Large intestine (tissue), 3 donors: ENCODE results near the gene CAPN11. TPM values are rescaled to one million over a fixed set of nuclear protein-coding genes. Genes with fewer than 3 reads are reported as not detected.

Experiments used
- DNase-seq, 2 donors: peaks; one replicate each; pipeline versions ENCODE4 v3.0.0 to v3.0.0-alpha.2; 2013
- H3K27ac ChIP-seq: one replicate; pipeline ENCODE4 v1.5.1; 2013; ENCODE audit warnings: low read length
- H3K27me3 ChIP-seq: 2 replicates; pipeline ENCODE4 v1.6.1; 2013; ENCODE audit warnings: low read length; ENCODE audit not compliant: control insufficient read depth, insufficient read depth
- H3K36me3 ChIP-seq: 2 replicates; pipeline ENCODE4 v1.6.1; 2013; ENCODE audit warnings: low read length; ENCODE audit not compliant: control insufficient read depth, insufficient read depth
- H3K4me1 ChIP-seq: one replicate; pipeline ENCODE4 v1.6.1; 2013; ENCODE audit warnings: low read length; ENCODE audit not compliant: control insufficient read depth, insufficient read depth
- H3K4me3 ChIP-seq: one replicate; pipeline ENCODE4 v1.5.1; 2013; ENCODE audit warnings: low read length
- H3K9me3 ChIP-seq: one replicate; pipeline ENCODE4 v1.6.1; 2013; ENCODE audit warnings: mild to moderate bottlenecking, low read depth, low read length, moderate library complexity; ENCODE audit not compliant: control insufficient read depth
- WGBS: methylation state at CpG from one replicate; pipeline ENCODE4 v1.1.5; 2013; ENCODE audit warnings: low lambda C conversion rate; ENCODE audit not compliant: insufficient coverage; 5-methylcytosine and 5-hydroxymethylcytosine counted together
- polyA plus RNA-seq: library from polyadenylated mRNA; unstranded; fragments of 120-200 nt; gene quantifications from one replicate; pipeline ENCODE4 v1.2.1, GENCODE V29; 2013

Gene CAPN11
- polyA plus RNA-seq, 1 donor, result 0.03 TPM

- H3K4me1 ChIP-seq, result peaks cover 23% of the 10 kb centered on the region
- no peaks in the 10 kb centered on the region for H3K9me3 ChIP-seq
- no peak overlapping the region for H3K4me3 ChIP-seq
- H3K27ac ChIP-seq, result no peak overlapping the region
- H3K36me3 ChIP-seq, result peaks cover 20% of the 10 kb centered on the region
- WGBS, result no CpG with 5 or more reads among the region's 9 CpGs
- H3K27me3 ChIP-seq, result no peaks in the 10 kb centered on the region
- peak in 1 of 2 donors; percentile 52 for DNase-seq
Measured at GRCh38 chr6:44156494-44157151, 2.0 kb upstream of the CAPN11 start.

GRCh38 chr6:44157152-44157521 lies 1.5 kb upstream of the CAPN11 start:
- H3K27ac ChIP-seq, result no peak overlapping the region
- H3K27me3 ChIP-seq, result no peaks in the 10 kb centered on the region
- peaks cover 20% of the 10 kb centered on the region for H3K36me3 ChIP-seq
- no peaks in the 10 kb centered on the region for H3K9me3 ChIP-seq
- peaks cover 23% of the 10 kb centered on the region for H3K4me1 ChIP-seq
- no CpG with 5 or more reads among the region's 11 CpGs for WGBS
- H3K4me3 ChIP-seq, result no peak overlapping the region
- DNase-seq, result no peak

- no peaks in the 10 kb centered on the region for H3K4me1 ChIP-seq
- H3K4me3 ChIP-seq, result no peak overlapping the region
- DNase-seq, result no peak
- no CpG with 5 or more reads among the region's 8 CpGs for WGBS
- no peaks in the 10 kb centered on the region for H3K9me3 ChIP-seq
- no peak overlapping the region for H3K27ac ChIP-seq
- no peaks in the 10 kb centered on the region for H3K36me3 ChIP-seq
- no peaks in the 10 kb centered on the region for H3K27me3 ChIP-seq
Measured at GRCh38 chr6:44161997-44162338, 3.3 kb downstream of the CAPN11 start.

DNA sequence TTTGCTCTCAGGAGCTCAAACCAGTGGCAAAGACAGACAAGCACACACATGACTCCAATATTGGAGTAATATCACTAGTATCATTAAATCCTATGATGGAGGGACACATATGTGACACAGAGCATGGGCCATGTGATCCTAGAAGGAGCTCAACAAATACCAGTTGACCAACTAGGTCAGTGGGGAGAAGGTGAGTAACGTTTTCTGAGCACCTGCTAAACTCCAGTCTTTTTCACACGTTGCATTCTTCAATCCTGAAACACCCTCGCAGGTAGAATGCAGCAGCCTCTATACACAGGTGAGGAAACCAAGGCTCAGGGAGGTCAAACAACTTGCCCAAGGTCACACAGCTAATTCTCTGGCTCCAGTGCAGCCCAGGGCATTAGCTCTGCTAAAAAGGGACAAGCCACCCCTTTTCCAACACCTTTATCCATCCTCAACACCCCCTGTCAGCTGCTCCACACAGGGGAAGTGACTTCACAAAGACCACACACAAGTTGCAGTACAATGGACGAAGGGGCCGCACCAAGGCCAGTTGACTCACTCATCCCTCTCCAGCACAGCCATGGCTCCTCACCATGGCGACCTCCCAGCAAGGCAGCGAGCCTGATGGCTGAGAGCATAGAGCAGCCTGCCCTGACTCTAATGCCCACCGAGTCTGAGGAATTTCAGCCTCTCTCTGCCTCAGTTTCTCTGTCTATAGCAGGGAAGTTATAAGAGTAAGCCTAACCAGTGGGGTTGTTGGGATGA lies 4.4 kb downstream of the CAPN11 start:
- no peaks in the 10 kb centered on the region for H3K27me3 ChIP-seq
- H3K27ac ChIP-seq, result no peak overlapping the region
- H3K9me3 ChIP-seq, result no peaks in the 10 kb centered on the region
- H3K36me3 ChIP-seq, result no peaks in the 10 kb centered on the region
- no peaks in the 10 kb centered on the region for H3K4me1 ChIP-seq
- WGBS, result no CpG with 5 or more reads among the region's 8 CpGs
- no peak overlapping the region for H3K4me3 ChIP-seq
- DNase-seq, result no peak

- Histone ChIP-seq H3K4me3 (no peak overlapping the region), H3K36me3 (no peaks in the 10 kb centered on the region), H3K27me3 (peaks cover 3% of the 10 kb centered on the region), H3K27ac (no peak overlapping the region), H3K4me1 (peaks cover 7% of the 10 kb centered on the region), H3K9me3 (no peaks in the 10 kb centered on the region)
- no peak for DNase-seq
- WGBS, result no CpG with 5 or more reads among the region's 7 CpGs
Measured at GRCh38 chr6:44166116-44166515, 7.5 kb downstream of the CAPN11 start.

- no peak for DNase-seq
- H3K4me1 ChIP-seq, result peaks cover 7% of the 10 kb centered on the region
- H3K27ac ChIP-seq, result no peak overlapping the region
- WGBS, result no CpG with 5 or more reads among the region's 16 CpGs
- H3K27me3 ChIP-seq, result peaks cover 3% of the 10 kb centered on the region
- no peak overlapping the region for H3K4me3 ChIP-seq
- H3K9me3 ChIP-seq, result no peaks in the 10 kb centered on the region
- H3K36me3 ChIP-seq, result no peaks in the 10 kb centered on the region
Measured at GRCh38 chr6:44166591-44167184, 8.1 kb downstream of the CAPN11 start.

- no peaks in the 10 kb centered on the region for H3K9me3 ChIP-seq
- peaks cover 7% of the 10 kb centered on the region for H3K4me1 ChIP-seq
- DNase-seq, result no peak
- H3K27me3 ChIP-seq, result peaks cover 3% of the 10 kb centered on the region
- WGBS, result no CpG with 5 or more reads among the region's 1 CpG
- no peaks in the 10 kb centered on the region for H3K36me3 ChIP-seq
- H3K27ac ChIP-seq, result no peak overlapping the region
- no peak overlapping the region for H3K4me3 ChIP-seq
Measured at GRCh38 chr6:44167567-44167966, 8.9 kb downstream of the CAPN11 start.

DNA sequence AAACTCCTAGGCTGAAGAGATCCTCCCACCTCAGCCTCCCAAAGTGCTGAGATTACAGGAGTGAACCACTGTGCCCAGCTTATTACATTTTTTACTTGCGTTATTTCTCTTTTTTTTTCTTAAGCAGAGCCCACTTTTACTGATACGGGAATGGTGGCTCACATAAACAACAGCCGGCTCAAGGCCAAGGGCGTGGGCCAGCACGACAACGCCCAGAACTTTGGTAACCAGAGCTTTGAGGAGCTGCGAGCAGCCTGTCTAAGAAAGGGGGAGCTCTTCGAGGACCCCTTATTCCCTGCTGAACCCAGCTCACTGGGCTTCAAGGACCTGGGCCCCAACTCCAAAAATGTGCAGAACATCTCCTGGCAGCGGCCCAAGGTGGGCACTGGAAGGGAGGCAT lies 10.5 kb downstream of the CAPN11 start:
- Histone ChIP-seq H3K4me3 (no peak overlapping the region), H3K4me1 (peaks cover 7% of the 10 kb centered on the region), H3K9me3 (no peaks in the 10 kb centered on the region), H3K27ac (no peak overlapping the region), H3K27me3 (peaks cover 3% of the 10 kb centered on the region), H3K36me3 (no peaks in the 10 kb centered on the region)
- no peak for DNase-seq
- 20% methylated on average over 1 of the region's 9 CpGs for WGBS

DNA sequence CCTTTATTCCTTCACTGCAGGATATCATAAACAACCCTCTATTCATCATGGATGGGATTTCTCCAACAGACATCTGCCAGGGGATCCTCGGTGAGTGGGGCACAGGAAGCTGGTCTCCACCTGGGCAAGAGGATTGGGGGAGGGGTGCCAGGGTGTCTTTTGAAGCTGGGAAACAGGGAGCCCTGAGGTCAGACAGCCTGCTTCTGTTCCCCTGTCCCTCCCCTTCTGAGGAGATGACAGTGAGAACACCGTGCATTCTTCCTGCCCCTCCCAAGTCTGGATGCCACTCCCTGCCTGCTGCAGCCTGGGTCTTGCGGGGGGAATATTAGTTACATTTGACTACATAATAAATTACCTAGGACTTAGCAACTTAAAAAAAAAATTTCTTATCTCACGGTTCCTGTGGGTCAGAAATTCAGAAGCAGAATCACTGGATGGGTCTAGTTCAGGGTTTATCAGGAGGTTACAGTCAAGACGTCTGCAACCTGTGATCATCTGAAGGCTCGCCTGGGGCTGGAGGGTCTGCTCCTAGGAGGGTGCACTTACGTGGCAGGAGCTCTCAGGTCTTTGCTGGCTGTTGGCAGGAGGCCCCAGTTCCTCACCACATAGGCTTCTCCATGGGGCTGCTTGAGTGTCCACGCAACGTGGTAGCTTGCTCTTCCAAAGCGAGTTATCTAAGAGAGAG lies 11.4 kb downstream of the CAPN11 start:
- Histone ChIP-seq H3K4me3 (no peak overlapping the region), H3K36me3 (no peaks in the 10 kb centered on the region), H3K4me1 (peaks cover 7% of the 10 kb centered on the region), H3K27ac (no peak overlapping the region), H3K9me3 (no peaks in the 10 kb centered on the region), H3K27me3 (peaks cover 3% of the 10 kb centered on the region)
- WGBS, result no CpG with 5 or more reads among the region's 10 CpGs
- no peak for DNase-seq

- no peak overlapping the region for H3K27ac ChIP-seq
- no peak overlapping the region for H3K4me3 ChIP-seq
- no peaks in the 10 kb centered on the region for H3K36me3 ChIP-seq
- no CpG with 5 or more reads among the region's 12 CpGs for WGBS
- H3K27me3 ChIP-seq, result peaks cover 3% of the 10 kb centered on the region
- H3K9me3 ChIP-seq, result no peaks in the 10 kb centered on the region
- peaks cover 7% of the 10 kb centered on the region for H3K4me1 ChIP-seq
- DNase-seq, result no peak
Measured at GRCh38 chr6:44171899-44172546, 13.4 kb downstream of the CAPN11 start.
